Kidney epithelial cell (primary cell): ENCODE results near the gene XRCC2. TPM values are rescaled to one million over a fixed set of nuclear protein-coding genes. Genes with fewer than 3 reads are reported as not detected.
"Not testable (repeated sequence)": the region's sequence is repeated elsewhere in the genome, so short reads cannot be mapped to it uniquely, and the experiment has no call there.

Experiments used
- DNase-seq: peaks from one replicate; pipeline ENCODE4 v3.0.0-alpha.2; 2010; ENCODE audit warnings: low read depth
- H3K27me3 ChIP-seq: 2 replicates; pipeline ENCODE4 v1.6.0; 2011; ENCODE audit warnings: low read length; ENCODE audit not compliant: control insufficient read depth, insufficient read depth
- H3K36me3 ChIP-seq: 2 replicates; pipeline ENCODE4 v1.5.1; 2011; ENCODE audit warnings: low read length; ENCODE audit not compliant: control insufficient read depth, insufficient read depth
- H3K4me3 ChIP-seq: 2 replicates; pipeline ENCODE4 v1.5.1; 2011; ENCODE audit warnings: low read depth, mild to moderate bottlenecking, control low read depth, low read length
- CTCF ChIP-seq: IDR thresholded peaks from 2 replicates; pipeline ENCODE4 v1.5.1; 2011; ENCODE audit warnings: mild to moderate bottlenecking, moderate library complexity, low read length, control low read depth, inconsistent platforms; ENCODE audit not compliant: insufficient read depth, poor library complexity, severe bottlenecking
- total RNA-seq: library from RNA; depleted of rRNA; stranded (reverse); fragments of >200 nt; gene quantifications from 2 replicates; pipeline ENCODE4 v1.2.3, GENCODE V29; 2015

The XRCC2 gene
- total RNA-seq, 1 donor from 2014 or later = 3.2 TPM

- no peaks in the 10 kb centered on the region for H3K27me3 ChIP-seq
- no peaks in the 10 kb centered on the region for H3K36me3 ChIP-seq
- DNase-seq = no peak
- TF ChIP-seq CTCF = no peak
- H3K4me3 ChIP-seq = no peak overlapping the region
Measured at GRCh38 chr7:152704796-152705384, 28.9 kb upstream of the XRCC2 start.

DNA sequence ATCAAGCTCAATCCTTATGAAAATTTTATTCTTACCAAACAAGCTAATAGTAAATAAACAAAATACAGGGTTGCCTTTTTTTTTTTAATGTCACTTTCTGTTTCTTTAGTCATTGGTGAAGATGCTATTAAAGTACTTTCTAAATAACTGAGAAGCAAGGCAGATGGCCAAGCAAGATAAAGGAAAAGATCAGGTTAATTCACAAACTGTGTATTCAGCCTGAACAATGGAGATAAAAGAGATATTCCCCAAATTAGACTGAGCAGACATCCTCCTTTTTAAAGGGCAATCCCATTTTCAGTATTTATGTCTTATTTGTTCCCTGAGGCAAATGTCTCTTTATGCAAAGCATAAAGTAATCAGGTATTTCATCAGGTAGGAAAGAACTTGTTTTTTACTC is 23.1 kb upstream of the XRCC2 start:
- Histone ChIP-seq H3K36me3 (no peaks in the 10 kb centered on the region), H3K4me3 (no peak overlapping the region), H3K27me3 (no peaks in the 10 kb centered on the region)
- DNase-seq = no peak
- TF ChIP-seq CTCF = no peak

- not testable (repeated sequence) for DNase-seq, H3K4me3 ChIP-seq, H3K27me3 ChIP-seq, H3K36me3 ChIP-seq
Measured at GRCh38 chr7:152697268-152697974, 21.5 kb upstream of the XRCC2 start.

- DNase-seq, H3K27me3 ChIP-seq, H3K4me3 ChIP-seq, H3K36me3 ChIP-seq: not testable (repeated sequence)
Measured at GRCh38 chr7:152692196-152692595, 16.3 kb upstream of the XRCC2 start.

DNA sequence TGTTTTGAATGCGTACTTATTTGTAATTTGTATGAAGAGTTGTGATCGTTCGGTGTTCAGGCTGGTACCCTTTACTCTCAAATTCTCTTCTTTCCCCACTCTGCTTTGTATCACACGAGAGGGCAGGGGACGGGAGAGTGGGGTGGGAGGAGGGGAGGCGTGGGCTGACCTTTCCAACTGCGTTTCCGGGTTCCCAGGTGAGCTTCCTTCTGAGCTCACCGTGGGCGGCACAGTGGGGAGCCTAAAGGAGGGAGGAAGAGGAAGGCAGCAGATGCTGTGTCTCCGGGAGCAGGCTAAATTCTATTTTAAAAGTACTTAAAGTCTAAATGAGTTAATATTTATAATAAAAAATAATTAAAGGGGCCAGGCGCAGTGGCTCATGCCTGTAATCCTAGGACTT is 7.4 kb upstream of the XRCC2 start:
- DNase-seq = no peak
- H3K27me3 ChIP-seq = no peaks in the 10 kb centered on the region
- TF ChIP-seq CTCF = no peak

GRCh38 chr7:152677808-152678670 is 2.1 kb upstream of the XRCC2 start:
- DNase-seq = no peak
- no peak for TF ChIP-seq CTCF
- H3K27me3 ChIP-seq = no peaks in the 10 kb centered on the region
- no peak overlapping the region for H3K4me3 ChIP-seq
- no peaks in the 10 kb centered on the region for H3K36me3 ChIP-seq

More for the DNA sequence above, 7.4 kb upstream of the XRCC2 start:
- Histone ChIP-seq H3K36me3 (no peaks in the 10 kb centered on the region), H3K4me3 (no peak overlapping the region)
